ENCODE measurements around the gene OVOL3.

The OVOL3 gene

GRCh38 chr19:36084231-36085009 lies 26.5 kb upstream of the OVOL3 start:
- no peak for TF ChIP-seq CTCF (IDR thresholded peaks at IDR 0.05; ENCODE audit: low read depth, low read length)
- no peaks in the 10 kb centered on the region for H3K27me3 ChIP-seq (ENCODE audit: insufficient read depth, low read depth, severe bottlenecking)
- no peak overlapping the region for H3K4me3 ChIP-seq (ENCODE audit: low read depth, low read length)
- peaks cover 73% of the 10 kb centered on the region for H3K36me3 ChIP-seq
- no peak for DNase-seq
- no peak overlapping the region for H3K27ac ChIP-seq
- H3K9me3 ChIP-seq (ENCODE audit: severe bottlenecking) = no peaks in the 10 kb centered on the region

- H3K36me3 ChIP-seq = peaks cover 77% of the 10 kb centered on the region
- H3K9me3 ChIP-seq (ENCODE audit: severe bottlenecking) = no peaks in the 10 kb centered on the region
- no peaks in the 10 kb centered on the region for H3K27me3 ChIP-seq (ENCODE audit: insufficient read depth, low read depth, severe bottlenecking)
- no peak overlapping the region for H3K4me3 ChIP-seq (ENCODE audit: low read depth, low read length)
- no peak for DNase-seq
- TF ChIP-seq CTCF (IDR thresholded peaks at IDR 0.05; ENCODE audit: low read depth, low read length) = no peak
- H3K27ac ChIP-seq = no peak overlapping the region
These were observed 24.6 kb upstream of the OVOL3 start for GRCh38 chr19:36086326-36086725.

GRCh38 chr19:36089847-36090246 lies 21.1 kb upstream of the OVOL3 start:
- peaks cover 64% of the 10 kb centered on the region for H3K36me3 ChIP-seq
- no peak for DNase-seq
- TF ChIP-seq CTCF (IDR thresholded peaks at IDR 0.05; ENCODE audit: low read depth, low read length) = no peak
- H3K27me3 ChIP-seq (ENCODE audit: insufficient read depth, low read depth, severe bottlenecking) = no peaks in the 10 kb centered on the region
- H3K4me3 ChIP-seq (ENCODE audit: low read depth, low read length) = no peak overlapping the region
- no peaks in the 10 kb centered on the region for H3K9me3 ChIP-seq (ENCODE audit: severe bottlenecking)
- H3K27ac ChIP-seq = no peak overlapping the region

- no peak for TF ChIP-seq CTCF (IDR thresholded peaks at IDR 0.05; ENCODE audit: low read depth, low read length)
- H3K36me3 ChIP-seq = peaks cover 68% of the 10 kb centered on the region
These were observed 19.8 kb upstream of the OVOL3 start for GRCh38 chr19:36090910-36091695.

GRCh38 chr19:36092566-36092965 lies 18.4 kb upstream of the OVOL3 start:
- no peak for DNase-seq
- no peak for TF ChIP-seq CTCF (IDR thresholded peaks at IDR 0.05; ENCODE audit: low read depth, low read length)
- H3K9me3 ChIP-seq (ENCODE audit: severe bottlenecking) = no peaks in the 10 kb centered on the region
- H3K36me3 ChIP-seq = peaks cover 68% of the 10 kb centered on the region
- no peaks in the 10 kb centered on the region for H3K27me3 ChIP-seq (ENCODE audit: insufficient read depth, low read depth, severe bottlenecking)
- H3K4me3 ChIP-seq (ENCODE audit: low read depth, low read length) = no peak overlapping the region
- H3K27ac ChIP-seq = no peak overlapping the region

More at GRCh38 chr19:36090910-36091695, 19.8 kb upstream of the OVOL3 start:
- no peak overlapping the region for H3K4me3 ChIP-seq (ENCODE audit: low read depth, low read length)
- no peak for DNase-seq
- no peak overlapping the region for H3K27ac ChIP-seq
- H3K9me3 ChIP-seq (ENCODE audit: severe bottlenecking) = no peaks in the 10 kb centered on the region
- no peaks in the 10 kb centered on the region for H3K27me3 ChIP-seq (ENCODE audit: insufficient read depth, low read depth, severe bottlenecking)
